NB4 (cell line): Measurements from ENCODE around the gene LGALS3.

Experiments
- MYC ChIP-seq: IDR thresholded peaks from 2 replicates; pipeline ENCODE4 v1.6.1; 2011; ENCODE audit warnings: low read depth, low read length
- POLR2A ChIP-seq: IDR thresholded peaks from 2 replicates; pipeline ENCODE4 v1.6.1; 2011; ENCODE audit warnings: mild to moderate bottlenecking; ENCODE audit not compliant: insufficient read length; ENCODE audit errors: extremely low read depth
- TF ChIP-seq, protein P1 (sequence below): IDR thresholded peaks from one replicate; pipeline ENCODE4 v1.5.1; 2012; ENCODE audit warnings: low read depth, low read length
- TF ChIP-seq, protein P2 (sequence below): IDR thresholded peaks from 2 replicates; pipeline ENCODE4 v1.6.1; 2011; ENCODE audit warnings: low read depth, low read length

DNA sequence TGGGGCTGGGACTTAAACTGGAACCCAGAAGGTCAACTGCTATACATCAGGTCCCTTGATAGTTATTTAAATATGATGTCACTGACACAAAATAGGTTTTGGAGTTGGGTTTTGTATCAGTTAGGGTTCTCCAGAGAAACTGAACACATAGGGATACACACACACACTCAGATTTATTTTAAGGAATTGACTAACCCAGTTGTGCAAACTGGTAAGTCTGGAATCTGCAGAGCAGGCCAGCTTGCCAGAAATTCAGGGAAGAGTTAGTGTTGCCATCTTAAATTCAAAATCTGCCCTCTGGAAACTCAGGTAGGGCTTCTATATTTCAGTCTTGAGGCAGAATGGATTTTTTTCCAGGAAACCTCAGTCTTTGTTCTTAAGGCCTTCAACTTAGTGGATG, 40.7 kb upstream of the LGALS3 start:
- TF ChIP-seq, protein P1, sequence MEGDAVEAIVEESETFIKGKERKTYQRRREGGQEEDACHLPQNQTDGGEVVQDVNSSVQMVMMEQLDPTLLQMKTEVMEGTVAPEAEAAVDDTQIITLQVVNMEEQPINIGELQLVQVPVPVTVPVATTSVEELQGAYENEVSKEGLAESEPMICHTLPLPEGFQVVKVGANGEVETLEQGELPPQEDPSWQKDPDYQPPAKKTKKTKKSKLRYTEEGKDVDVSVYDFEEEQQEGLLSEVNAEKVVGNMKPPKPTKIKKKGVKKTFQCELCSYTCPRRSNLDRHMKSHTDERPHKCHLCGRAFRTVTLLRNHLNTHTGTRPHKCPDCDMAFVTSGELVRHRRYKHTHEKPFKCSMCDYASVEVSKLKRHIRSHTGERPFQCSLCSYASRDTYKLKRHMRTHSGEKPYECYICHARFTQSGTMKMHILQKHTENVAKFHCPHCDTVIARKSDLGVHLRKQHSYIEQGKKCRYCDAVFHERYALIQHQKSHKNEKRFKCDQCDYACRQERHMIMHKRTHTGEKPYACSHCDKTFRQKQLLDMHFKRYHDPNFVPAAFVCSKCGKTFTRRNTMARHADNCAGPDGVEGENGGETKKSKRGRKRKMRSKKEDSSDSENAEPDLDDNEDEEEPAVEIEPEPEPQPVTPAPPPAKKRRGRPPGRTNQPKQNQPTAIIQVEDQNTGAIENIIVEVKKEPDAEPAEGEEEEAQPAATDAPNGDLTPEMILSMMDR = no peak
- no peak for TF ChIP-seq POLR2A
- TF ChIP-seq, protein P2, sequence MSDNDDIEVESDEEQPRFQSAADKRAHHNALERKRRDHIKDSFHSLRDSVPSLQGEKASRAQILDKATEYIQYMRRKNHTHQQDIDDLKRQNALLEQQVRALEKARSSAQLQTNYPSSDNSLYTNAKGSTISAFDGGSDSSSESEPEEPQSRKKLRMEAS = no peak
- TF ChIP-seq MYC = no peak
